K562 (cell line): Measurements from ENCODE around the gene KRT80. TPM values are rescaled to one million over a fixed set of nuclear protein-coding genes. Genes with fewer than 3 reads are reported as not detected.

Experiments
- ATAC-seq: fragments of 200-7000 bp; cut with Tn5 transposase; 3 replicates; pipeline ENCODE4 v1.9.1; 2020; ENCODE audit warnings: moderate library complexity
- BruUV-seq: library from RNA; stranded (reverse); fragments of 400-500 nt; replicated peaks from 2 replicates; lab custom pipeline; 2021; lab: Mats Ljungman, UMichigan
- CTCF ChIA-PET: fragments of 300-600 bp; formaldehyde crosslinking; extraction: SDS; loops from one replicate; lab custom pipeline; 2021; ENCODE audit warnings: low intra/inter-chr PET ratio; lab: Yijun Ruan, JAX
- POLR2A ChIA-PET: fragments of 300-600, 350-650 bp; sonication (Branson Sonifier 250); formaldehyde crosslinking; extraction: SDS; loops from one replicate; lab custom pipeline; 2021; ENCODE audit warnings: antibody characterized with exemption, inconsistent platforms; lab: Yijun Ruan, JAX
- DNase-seq, 4 experiments: peaks; one replicate each; pipeline versions ENCODE4 v3.0.0 to v3.0.0-alpha.2; 2011 to 2018; ENCODE audit warnings: low spot score in 3 of 4, mixed read lengths in 3 of 4; ENCODE audit errors: extremely low read depth in 1 of 4
- FAIRE-seq: peaks from 2 replicates; lab custom pipeline; 2011; peaks lifted over from hg19 to GRCh38; lab: Jason Lieb, UNC
- H2AFZ ChIP-seq: 2 replicates; pipeline ENCODE4 v1.6.0; 2011; ENCODE audit warnings: low read depth, low read length, control low read depth, inconsistent platforms
- H3K27ac ChIP-seq: fragments of 200-600 bp; 3 replicates; pipeline ENCODE4 v1.8.0; 2011; ENCODE audit warnings: low read depth, mild to moderate bottlenecking, control low read depth, inconsistent platforms, low read length, moderate library complexity, mixed read lengths; ENCODE audit errors: extremely low read depth
- H3K27me3 ChIP-seq, 2 experiments: fragments of 300-600 bp in 1 of 2; 2 replicates in 1 of 2; 3 replicates in 1 of 2; pipeline versions ENCODE4 v1.6.0 to v1.8.0; 2011; ENCODE audit warnings: inconsistent platforms in 2 of 2, low read length in 2 of 2, mild to moderate bottlenecking in 1 of 2, mixed read lengths in 1 of 2, moderate library complexity in 1 of 2; ENCODE audit not compliant: control insufficient read depth in 2 of 2, insufficient read depth in 2 of 2
- H3K36me3 ChIP-seq: fragments of 300-600 bp; 3 replicates; pipeline ENCODE4 v1.8.0; 2011; ENCODE audit warnings: mild to moderate bottlenecking, low read length, inconsistent platforms; ENCODE audit not compliant: control insufficient read depth, insufficient read depth
- H3K4me1 ChIP-seq, 2 experiments: fragments of 200-600 bp in 1 of 2; replicated peaks in 1 of 2; 2 replicates in 1 of 2; 3 replicates in 1 of 2; pipeline versions ENCODE4 v1.5.1 to v1.8.0; 2011; ENCODE audit warnings: inconsistent platforms in 2 of 2, low read length in 2 of 2, mild to moderate bottlenecking in 1 of 2, mixed read lengths in 1 of 2, moderate library complexity in 1 of 2; ENCODE audit not compliant: control insufficient read depth in 2 of 2, insufficient read depth in 2 of 2
- H3K4me2 ChIP-seq: 2 replicates; pipeline ENCODE4 v1.6.1; 2011; ENCODE audit warnings: low read length, control low read depth, inconsistent platforms, mixed read lengths; ENCODE audit not compliant: insufficient read depth
- H3K4me3 ChIP-seq: fragments of 200-600 bp; sonication (generic), shearing (Covaris generic); 2 replicates; pipeline ENCODE4 v1.5.1; 2016; ENCODE audit warnings: control low read depth, inconsistent platforms
- H3K79me2 ChIP-seq: fragments of 200-600 bp; 3 replicates; pipeline ENCODE4 v1.8.0; 2011; ENCODE audit warnings: low read length, inconsistent platforms; ENCODE audit not compliant: control insufficient read depth, insufficient read depth
- H3K9ac ChIP-seq, 2 experiments: 2 replicates each; pipeline versions ENCODE4 v1.6.0 to v1.6.1; 2011; ENCODE audit warnings: low read depth in 2 of 2, low read length in 2 of 2, control low read depth in 1 of 2, inconsistent platforms in 1 of 2, mild to moderate bottlenecking in 1 of 2, mixed read lengths in 1 of 2; ENCODE audit not compliant: insufficient read depth in 1 of 2
- H3K9me1 ChIP-seq: one replicate; pipeline ENCODE4 v1.6.0; 2011; ENCODE audit warnings: inconsistent platforms, mild to moderate bottlenecking, low read length, moderate library complexity; ENCODE audit not compliant: control insufficient read depth, insufficient read depth
- H3K9me3 ChIP-seq: replicated peaks from 2 replicates; pipeline ENCODE4 v1.5.1; 2011; ENCODE audit warnings: low read depth, low read length, inconsistent platforms; ENCODE audit not compliant: control insufficient read depth, insufficient read depth
- H4K20me1 ChIP-seq: replicated peaks from 2 replicates; pipeline ENCODE4 v1.6.1; 2011; ENCODE audit warnings: low read length, inconsistent platforms, mixed read lengths; ENCODE audit not compliant: control insufficient read depth, insufficient read depth
- EGR1 ChIP-seq: fragments of 450-650 bp; conservative IDR thresholded peaks from 2 replicates; pipeline ENCODE4 v1.6.1; 2017; ENCODE audit warnings: mild to moderate bottlenecking
- MECOM ChIP-seq: fragments of 250-450 bp; sonication (Bioruptor Pico); IDR thresholded peaks from 2 replicates; pipeline ENCODE4 v1.8.0; 2022; ENCODE audit warnings: inconsistent platforms
- TCFL5 ChIP-seq: fragments of 250-450 bp; sonication (Bioruptor Pico); conservative IDR thresholded peaks from 2 replicates; pipeline ENCODE4 v1.6.1; 2021; ENCODE audit warnings: mild to moderate bottlenecking, moderate library complexity, matching md5 sums
- WGBS: fragments of 100-300 bp; shearing (Covaris generic); methylation state at CpG from one replicate; pipeline ENCODE4 v1.1.6; 2016; ENCODE audit warnings: low coverage, mixed read lengths; ENCODE audit not compliant: insufficient coverage; ENCODE audit errors: missing lambda C conversion rate; 5-methylcytosine and 5-hydroxymethylcytosine counted together
- in situ Hi-C: fragments of 300-500 bp; cut with MboI; formaldehyde crosslinking; loops from 4 replicates; pipeline ENCODE4 v1.15.0; 2018; ENCODE audit warnings: inconsistent platforms, mixed read lengths
- intact Hi-C: fragments of 100-400 bp; cut with micrococcal nuclease; formaldehyde crosslinking; loops from 2 replicates; pipeline ENCODE4 v1.14.2; 2022
- polyA plus RNA-seq, 8 experiments: library from polyadenylated mRNA; depleted of rRNA in 4 of 8; stranded (reverse) in 5 of 8; unstranded in 3 of 8; fragments of >200 nt; fragmentation: Nextera tagmentation in 2 of 8; fragmentation: Illumina TruSeq in 1 of 8; extraction: Ambion mirVana in 2 of 8; extraction: Trizol in 1 of 8; gene quantifications; 2 replicates each; pipeline versions ENCODE4 v1.2.1 to v1.2.3, GENCODE V29; 2011 to 2014; ENCODE audit warnings: inconsistent platforms in 1 of 8, missing spikeins in 1 of 8
- total RNA-seq, 7 experiments: library from RNA; depleted of rRNA in 6 of 7; stranded (reverse); fragments of >200 nt in 6 of 7; fragmentation: Illumina TruSeq in 2 of 7; extraction: Trizol in 2 of 7; gene quantifications; 2 replicates each; pipeline versions ENCODE4 v1.2.1 to v1.2.3, GENCODE V29; 2011 to 2021; ENCODE audit warnings: low replicate concordance in 1 of 7

The KRT80 gene
- total and polyA plus RNA-seq, 9 of the 15 experiments (the other 6 are each of a cell fraction or from before 2014, with no cell fraction given), result not detected

DNA sequence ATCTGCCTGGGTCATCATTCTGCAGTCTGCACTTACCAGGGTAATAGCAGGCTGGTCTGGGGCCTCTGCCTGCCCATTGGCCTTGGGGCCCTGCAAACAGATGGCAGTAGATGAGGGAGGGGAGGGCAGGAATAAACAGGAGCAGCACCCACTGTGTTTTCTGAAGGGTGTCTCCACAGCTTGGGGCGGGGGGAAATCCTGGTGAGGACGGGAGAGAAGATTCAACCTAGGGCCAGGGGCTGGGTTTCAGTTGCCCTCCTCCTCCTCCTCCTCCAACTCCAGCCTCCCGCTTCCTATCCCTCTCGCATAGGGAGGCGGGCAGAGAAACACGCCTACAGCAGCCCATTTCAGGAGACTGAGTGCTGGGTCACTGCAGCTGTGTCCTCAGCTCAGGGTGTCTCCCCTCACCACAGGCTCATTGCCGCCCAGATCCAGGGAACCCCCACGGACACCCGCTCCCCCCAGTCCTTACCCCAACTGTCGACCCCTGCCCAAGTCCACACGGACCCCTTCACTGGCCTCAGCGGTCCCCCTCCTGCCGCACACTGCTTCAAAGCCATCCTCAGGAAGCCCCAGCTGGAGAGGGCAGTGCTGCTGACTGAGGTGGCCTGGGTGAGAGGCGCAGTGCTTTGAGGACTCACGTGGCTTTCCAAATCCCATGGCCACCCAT is 9.1 kb upstream of the KRT80 start:
- ChIA-PET CTCF (no interaction called here), POLR2A (interaction anchor here (0.7 to 1.0 kb wide), 3 partner anchors 12 to 696 kb away, joined by 3 read pairs; no protein-coding TSS in a partner anchor)
- ATAC-seq (no peak), DNase-seq (no peak), FAIRE-seq (no peak)
- in situ Hi-C loops, result no loop called here
- peaks cover 0 to 3% of the 10 kb centered on the region in 2 experiments; a peak in 4 of 5 replicates for H3K4me1 ChIP-seq
- H3K27ac ChIP-seq, result no peak overlapping the region
- no peak for TF ChIP-seq MECOM
- H3K79me2 ChIP-seq, result no peaks in the 10 kb centered on the region
- H3K9me1 ChIP-seq, result no peaks in the 10 kb centered on the region
- H3K9ac ChIP-seq, result no peak overlapping the region; a peak in 1 of 4 replicates
- no peak overlapping the region for H2AFZ ChIP-seq
- intact Hi-C loops, result no loop called here
- no peak overlapping the region for H3K4me2 ChIP-seq
- peaks cover 33 to 91% of the 10 kb centered on the region in 2 experiments; a peak in 4 of 5 replicates for H3K27me3 ChIP-seq
- H4K20me1 ChIP-seq, result peaks cover 6% of the 10 kb centered on the region
- WGBS, result 0% methylated on average over 9 of the region's 15 CpGs
- no peaks in the 10 kb centered on the region for H3K36me3 ChIP-seq
- H3K9me3 ChIP-seq, result no peaks in the 10 kb centered on the region
- BruUV-seq, result no TSS peak
- H3K4me3 ChIP-seq, result no peak overlapping the region

DNA sequence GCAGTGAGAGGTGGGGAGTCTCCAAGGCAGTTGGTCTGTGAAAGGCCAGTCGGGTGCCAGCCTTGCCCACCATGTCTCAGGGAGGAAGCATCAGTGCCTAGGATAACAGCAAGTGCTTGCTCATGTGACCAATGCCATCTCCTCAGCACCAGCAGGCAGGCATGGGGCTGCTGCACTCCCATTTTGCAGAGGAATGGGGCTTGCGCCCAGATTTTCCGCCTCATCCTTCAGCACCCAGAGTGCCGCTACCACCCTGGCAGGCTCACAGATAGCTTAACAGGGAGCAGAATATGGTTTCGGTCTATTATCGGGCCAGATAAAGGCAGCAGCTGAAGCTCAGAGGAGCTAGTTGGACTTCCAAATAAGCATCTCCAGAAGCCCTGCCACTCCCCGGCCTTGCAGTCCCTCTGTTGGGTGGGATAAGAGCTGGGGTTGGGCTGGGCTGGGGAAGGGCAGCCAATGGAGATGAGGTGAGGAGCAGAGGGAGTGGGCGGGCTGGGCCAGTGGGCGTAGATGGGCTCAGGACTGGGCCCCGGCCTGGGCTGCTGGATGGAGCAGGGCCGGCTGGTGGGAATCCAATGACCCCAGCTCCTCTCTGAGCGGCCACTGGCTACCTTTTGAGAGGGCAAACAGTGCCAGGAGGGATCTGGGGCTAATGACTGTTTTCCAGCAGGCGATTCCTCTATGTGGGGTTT is 8.4 kb upstream of the KRT80 start:
- ATAC-seq (no peak; the same call in 2 of the 3 replicates), FAIRE-seq (no peak), DNase-seq (peak; percentile 16 to 49 (median 39))
- in situ Hi-C loops (no loop called here), intact Hi-C loops (no loop called here)
- peaks cover 0 to 3% of the 10 kb centered on the region in 2 experiments; a peak in 4 of 5 replicates for H3K4me1 ChIP-seq
- no peak overlapping the region for H3K27ac ChIP-seq
- ChIA-PET POLR2A (interaction anchor here (1.0 kb wide), 1 partner anchor 11 kb away, joined by 3 read pairs; no protein-coding TSS in a partner anchor), CTCF (interaction anchor here (0.7 kb wide), 1 partner anchor 22 kb away, joined by 3 read pairs; no protein-coding TSS in a partner anchor)
- no peak overlapping the region for H3K4me2 ChIP-seq
- no peaks in the 10 kb centered on the region for H3K9me1 ChIP-seq
- TF ChIP-seq EGR1 (peak; percentile 47; the same call in 1 of the 2 replicates), TCFL5 (no peak)
- no peaks in the 10 kb centered on the region for H3K36me3 ChIP-seq
- 4% methylated on average over 9 of the region's 13 CpGs for WGBS
- H2AFZ ChIP-seq, result no peak overlapping the region
- no peak overlapping the region for H3K4me3 ChIP-seq
- H3K27me3 ChIP-seq, result peaks cover 33 to 91% of the 10 kb centered on the region in 2 experiments; a peak in 4 of 5 replicates
- BruUV-seq, result no TSS peak
- no peaks in the 10 kb centered on the region for H3K79me2 ChIP-seq
- no peaks in the 10 kb centered on the region for H3K9me3 ChIP-seq
- H3K9ac ChIP-seq, result no peak overlapping the region
- H4K20me1 ChIP-seq, result peaks cover 6% of the 10 kb centered on the region
